ENCODE data around the gene CTNNA2. TPM values are rescaled to one million over a fixed set of nuclear protein-coding genes. Genes with fewer than 3 reads are reported as not detected.

Gene CTNNA2
- total RNA-seq, 2 donors from 2014 or later: not detected

DNA sequence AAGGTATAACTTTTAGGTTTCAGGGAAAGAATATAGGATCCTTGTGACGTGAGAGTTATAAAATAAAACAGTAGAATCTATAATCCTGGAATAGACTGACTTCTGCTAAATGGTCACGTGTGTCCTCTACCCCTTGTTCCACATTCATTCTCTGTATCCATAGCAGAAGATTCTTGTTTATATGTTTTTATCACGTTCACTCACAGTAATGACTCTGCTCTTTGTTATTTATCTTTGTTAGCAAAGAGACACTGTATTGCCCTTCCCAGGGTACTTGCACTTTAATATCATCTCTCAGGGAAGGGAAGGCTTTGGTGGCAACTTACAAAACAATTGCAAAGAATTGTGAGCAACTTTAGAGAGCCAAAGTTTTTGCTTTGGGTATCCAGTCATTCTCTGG, 997.9 kb downstream of the CTNNA2 start:
- intact Hi-C loops (cut with DNase I): no loop called here
- DNase-seq (ENCODE audit: low spot score): no peak

DNA sequence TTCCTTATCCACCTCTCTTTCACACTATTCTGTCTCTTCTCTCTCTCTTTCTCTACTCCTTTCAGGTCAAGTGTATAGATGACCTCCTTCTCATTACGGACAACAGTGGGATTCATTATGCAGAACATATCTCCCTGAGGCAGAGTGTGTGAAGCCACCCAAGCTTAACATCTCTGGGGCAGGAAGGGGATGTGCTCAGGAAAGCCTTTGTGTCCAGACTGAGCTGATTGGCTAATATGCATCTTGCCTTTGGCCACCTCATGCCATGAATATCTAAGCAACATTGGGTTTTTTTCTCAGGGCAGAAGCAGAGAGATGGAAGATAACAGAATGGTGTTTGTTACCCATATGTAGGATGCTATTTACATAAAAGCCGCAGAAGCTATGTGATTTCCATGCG, 1003.1 kb downstream of the CTNNA2 start:
- intact Hi-C loops (cut with DNase I): no loop called here

DNA sequence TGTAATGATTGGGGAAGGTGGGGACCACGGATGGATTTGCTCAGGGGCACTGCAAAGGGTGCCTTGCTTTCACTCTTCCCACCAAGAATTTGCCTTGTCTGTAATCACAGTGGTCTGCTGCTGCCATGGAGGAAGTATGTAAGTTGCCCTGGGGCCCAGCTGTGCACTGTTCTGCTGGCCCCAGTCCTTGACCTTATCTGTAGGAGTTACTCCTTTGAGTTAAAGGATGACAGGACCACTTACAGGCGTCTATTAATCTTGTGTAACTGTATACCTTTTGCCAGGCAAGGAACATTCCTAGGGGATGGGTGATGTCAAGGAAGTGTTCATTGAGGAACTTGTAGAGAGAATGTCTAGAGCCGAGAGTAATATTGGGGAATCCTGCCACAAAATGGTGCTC, 1004.5 kb downstream of the CTNNA2 start:
- no peak for DNase-seq (ENCODE audit: low spot score)
- intact Hi-C loops (cut with DNase I): no loop called here

More for the DNA sequence above, 1003.1 kb downstream of the CTNNA2 start:
- DNase-seq (ENCODE audit: low spot score): no peak

DNA sequence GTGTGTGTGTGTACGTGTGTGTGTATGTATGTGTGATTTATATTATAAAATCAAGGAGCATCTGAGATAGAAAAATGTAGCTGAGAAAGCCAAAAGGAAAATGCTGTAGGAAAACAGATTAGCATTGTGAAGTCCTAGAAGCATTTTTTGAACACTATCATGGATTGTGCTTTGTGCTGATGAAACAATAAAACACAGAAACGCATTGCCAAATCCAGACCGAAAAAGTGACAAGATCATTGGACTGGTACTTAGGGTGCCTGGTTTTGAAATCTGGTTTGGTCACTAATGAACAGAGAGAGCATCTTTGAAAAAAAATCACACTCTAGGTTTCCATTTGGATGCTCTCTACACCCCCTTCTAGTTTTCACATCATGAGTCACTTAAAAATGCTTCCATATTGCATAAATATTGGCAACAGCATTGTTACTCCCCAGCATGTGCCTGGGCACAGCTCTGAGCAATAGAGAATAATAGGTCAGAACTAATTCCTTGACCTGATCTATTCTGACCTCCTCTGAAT, 1006.3 kb downstream of the CTNNA2 start:
- intact Hi-C loops (cut with DNase I): no loop called here
- no peak for DNase-seq (ENCODE audit: low spot score)

DNA sequence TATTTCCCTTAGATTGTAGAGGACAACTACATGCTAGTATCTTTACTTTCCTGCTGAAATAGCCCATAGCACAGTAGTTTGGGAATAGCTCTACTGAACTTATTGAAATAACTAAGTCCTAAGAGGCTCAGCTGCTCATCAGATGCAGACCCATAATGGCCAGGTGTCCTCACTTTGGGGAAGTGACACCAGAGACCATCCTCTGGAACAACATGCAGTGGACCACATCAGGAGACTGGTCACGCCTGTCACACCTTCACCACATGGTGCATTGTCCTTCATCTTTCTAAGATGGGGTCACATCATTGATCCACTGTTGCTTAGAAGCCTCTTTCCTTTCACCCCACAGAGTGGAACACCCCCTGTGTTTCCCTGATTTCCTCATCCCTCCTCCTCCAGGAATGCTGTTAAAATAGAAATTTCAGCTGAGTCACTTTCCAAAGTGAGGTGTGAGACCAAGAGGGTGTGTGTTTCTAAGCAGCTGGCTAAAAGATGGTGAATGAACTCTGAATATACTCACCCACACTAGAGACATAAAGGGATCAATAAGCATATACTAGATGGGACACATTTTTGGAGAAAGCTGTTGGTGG, 1006.9 kb downstream of the CTNNA2 start:
- intact Hi-C loops (cut with DNase I): no loop called here
- DNase-seq (ENCODE audit: low spot score): no peak

DNA sequence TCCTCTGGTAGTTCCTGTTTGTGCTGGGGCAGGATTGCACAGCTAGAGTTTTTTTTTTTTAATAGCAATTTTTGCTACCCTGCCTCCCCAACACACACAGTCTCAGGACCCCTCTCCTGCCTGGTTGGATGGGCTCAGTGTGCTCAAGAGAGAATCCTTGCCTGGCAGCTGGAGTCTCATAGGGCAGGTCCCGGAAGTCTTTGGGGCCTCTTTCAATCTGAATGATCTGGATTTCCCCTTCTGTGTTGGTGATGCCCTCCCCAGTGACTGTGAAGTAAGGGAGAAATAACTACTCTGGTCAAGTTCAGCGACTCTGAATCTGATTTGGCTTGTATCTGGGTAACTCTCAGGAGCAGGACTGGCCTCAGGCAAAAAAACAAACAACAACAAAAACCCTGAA, 1012.3 kb downstream of the CTNNA2 start:
- DNase-seq (ENCODE audit: low spot score): no peak
- intact Hi-C loops (cut with DNase I): no loop called here

DNA sequence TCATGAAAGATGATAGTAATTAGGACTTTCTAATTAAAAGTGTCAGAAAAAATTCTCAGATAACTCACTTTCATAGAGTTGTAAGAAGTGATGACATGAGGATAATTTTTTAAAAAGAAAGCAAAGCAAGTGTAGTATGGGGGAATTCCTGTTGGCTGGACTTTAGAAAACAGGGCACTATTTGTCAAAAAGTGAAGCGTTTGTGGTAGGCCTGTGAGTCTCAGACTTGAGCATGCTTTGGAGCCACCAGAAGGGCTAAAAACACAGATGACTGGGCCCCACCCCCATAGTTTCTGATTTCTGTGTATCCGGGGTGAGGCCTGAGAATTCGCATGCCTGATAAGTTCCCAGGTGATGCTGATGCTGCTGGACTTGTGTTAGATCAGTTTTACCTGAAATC, 1014.3 kb downstream of the CTNNA2 start:
- no peak for DNase-seq (ENCODE audit: low spot score)
- intact Hi-C loops (cut with DNase I): no loop called here

DNA sequence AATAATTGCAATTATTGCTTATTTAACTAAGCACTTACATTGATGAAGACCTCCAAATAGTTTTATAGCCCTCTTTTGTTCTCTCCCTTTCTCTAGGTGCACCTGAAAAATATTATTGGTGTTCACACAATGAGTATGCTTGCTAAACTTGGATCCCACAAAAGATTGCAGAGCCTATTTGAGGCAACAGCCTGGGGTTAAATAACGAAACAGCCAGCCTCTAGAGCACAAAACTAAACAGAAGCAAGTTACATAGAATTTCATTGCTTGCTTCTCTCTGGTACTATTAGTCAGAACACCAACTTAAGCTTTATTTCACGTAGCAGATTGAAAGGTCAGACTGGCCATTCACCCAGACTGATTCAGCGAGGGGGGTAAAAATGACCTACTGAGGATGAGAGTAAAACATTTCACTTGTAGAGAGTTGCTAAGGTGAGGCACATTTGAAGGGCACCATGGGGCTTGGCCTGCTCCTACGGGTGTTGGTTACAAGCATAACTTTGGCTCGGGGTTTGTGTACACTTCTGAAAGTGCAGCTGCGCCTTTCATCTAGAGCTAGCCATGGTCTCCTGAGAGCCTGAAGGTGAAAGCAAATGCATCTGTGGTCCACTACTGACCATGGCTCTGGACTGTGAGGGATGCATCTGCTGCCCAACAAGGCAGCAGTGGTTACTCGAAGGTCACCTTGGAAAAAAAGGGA, 1016.8 kb downstream of the CTNNA2 start:
- intact Hi-C loops (cut with DNase I): no loop called here
- DNase-seq (ENCODE audit: low spot score): no peak

DNA sequence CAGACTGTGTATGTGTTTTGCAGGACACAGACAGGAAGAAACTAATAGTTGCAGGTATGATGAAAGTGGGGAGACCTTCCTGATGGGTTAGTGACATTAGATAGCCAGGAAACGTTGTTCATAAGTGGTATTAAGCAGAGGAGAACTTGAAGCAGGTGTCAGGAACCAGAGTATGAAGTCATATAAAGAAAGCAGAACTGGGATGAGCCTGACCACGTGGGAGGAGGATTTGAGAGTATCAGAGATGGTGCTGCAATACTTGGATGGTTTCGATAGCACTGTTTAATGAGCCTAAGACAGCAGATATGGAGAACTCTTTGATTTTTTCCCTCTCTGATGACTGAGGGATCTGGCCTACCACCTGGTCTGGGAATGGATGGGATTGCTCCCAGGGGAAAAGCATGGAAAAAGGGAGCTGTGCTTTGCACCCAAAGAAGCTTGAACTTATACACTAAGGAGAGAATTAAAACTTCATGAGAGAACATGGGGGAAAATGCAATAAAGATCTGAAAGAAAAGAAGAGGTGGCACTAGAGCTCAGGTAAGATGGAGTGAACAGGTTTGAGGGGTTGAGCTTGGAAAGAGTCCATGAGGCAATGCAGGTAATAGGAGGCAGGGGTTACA, 1017.7 kb downstream of the CTNNA2 start:
- intact Hi-C loops (cut with DNase I): no loop called here
- DNase-seq (ENCODE audit: low spot score): no peak

DNA sequence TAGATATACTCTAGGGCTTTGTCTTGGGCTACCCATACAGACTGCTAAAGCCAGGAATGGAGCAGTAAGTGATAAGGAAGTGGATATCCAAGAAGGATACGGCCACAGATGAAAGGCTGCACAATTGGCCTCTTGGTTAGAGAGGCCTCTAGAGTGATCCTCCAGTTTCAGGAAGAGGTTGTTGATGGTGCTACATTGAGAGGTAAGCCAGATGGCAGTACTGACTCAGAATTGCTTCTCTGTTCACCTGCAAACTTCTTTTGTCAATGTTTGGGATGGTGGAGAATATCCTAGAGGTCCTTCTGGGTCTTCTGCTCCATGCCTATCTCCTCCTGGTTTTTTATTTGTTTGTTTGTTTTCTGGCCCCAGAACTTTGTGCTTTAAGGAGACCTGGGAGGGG, 1018.5 kb downstream of the CTNNA2 start:
- intact Hi-C loops (cut with DNase I): no loop called here
- no peak for DNase-seq (ENCODE audit: low spot score)

DNA sequence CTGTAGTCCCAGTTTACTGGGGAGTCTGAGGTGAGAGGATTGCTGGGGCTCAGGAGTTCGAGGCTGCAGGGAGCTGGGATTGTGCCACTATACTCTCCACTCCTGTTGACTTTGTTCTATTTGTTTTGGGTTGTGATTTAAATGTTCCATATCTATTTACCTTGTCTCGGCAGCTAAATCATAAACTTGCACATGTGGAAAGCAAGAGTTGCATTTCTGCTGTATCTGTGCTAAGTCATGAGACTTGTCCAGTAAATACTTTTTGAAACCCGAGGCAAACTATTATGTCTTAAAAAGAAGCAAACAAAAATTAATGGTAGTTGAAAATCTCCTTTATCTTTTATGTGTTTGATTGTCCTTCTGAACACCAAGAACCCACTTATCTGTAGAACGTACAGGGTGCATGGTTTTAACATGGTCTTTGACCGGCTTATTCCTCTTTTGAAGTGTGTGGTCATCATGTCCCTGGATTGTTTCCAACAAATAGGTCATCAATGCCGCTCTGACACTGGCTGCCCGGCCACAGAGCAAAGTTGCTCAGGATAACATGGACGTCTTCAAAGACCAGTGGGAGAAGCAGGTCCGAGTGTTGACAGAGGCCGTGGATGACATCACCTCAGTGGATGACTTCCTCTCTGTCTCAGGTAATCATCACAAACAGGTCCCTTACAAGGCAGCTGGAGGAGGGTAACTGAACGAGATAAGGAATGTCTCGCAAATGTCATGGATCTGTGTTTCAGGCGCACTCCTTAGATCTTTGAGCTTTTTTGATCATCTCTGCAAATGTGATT, 1032.8 kb downstream of the CTNNA2 start:
- intact Hi-C loops (cut with DNase I): no loop called here
- DNase-seq (ENCODE audit: low spot score): no peak

DNA sequence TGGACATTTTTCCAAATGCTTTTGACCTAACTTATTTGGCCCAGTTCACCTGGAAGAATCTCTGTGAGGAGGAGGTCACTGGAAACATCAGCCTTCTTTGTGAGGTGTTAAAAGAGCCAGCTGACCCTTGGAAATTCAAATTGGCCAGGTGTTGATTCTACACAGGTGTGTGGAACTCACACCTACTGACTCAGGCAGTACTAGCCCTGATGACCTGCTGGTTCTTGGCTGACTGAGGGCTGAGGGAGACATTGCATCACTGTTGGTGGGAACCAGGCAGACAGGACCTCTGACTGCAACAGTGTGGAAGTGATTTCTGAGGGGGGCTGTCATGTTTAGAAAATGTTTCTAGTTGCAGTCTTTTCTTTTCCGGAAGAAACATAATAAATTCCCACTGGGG, 1033.9 kb downstream of the CTNNA2 start:
- no peak for DNase-seq (ENCODE audit: low spot score)
- intact Hi-C loops (cut with DNase I): no loop called here

DNA sequence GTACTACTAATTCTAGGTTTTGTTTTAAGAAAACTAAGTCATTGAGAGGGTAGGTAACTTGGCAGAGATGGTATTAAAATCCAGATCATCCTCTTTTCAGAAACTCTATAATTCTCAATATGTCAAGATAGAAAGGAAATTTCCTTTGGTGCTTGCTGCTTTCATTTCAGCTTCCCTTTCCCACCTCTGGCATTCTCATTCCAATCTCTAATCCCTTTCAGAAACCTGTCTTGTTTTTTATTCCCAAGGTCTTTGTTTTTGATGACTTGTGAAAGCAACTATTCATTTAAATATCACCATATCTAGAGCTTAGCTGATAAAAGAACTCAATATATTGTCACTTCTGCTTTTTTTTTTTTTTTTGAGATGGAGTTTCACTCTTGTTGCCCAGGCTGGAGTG, 1034.5 kb downstream of the CTNNA2 start:
- no peak for DNase-seq (ENCODE audit: low spot score)
- intact Hi-C loops (cut with DNase I): no loop called here

DNA sequence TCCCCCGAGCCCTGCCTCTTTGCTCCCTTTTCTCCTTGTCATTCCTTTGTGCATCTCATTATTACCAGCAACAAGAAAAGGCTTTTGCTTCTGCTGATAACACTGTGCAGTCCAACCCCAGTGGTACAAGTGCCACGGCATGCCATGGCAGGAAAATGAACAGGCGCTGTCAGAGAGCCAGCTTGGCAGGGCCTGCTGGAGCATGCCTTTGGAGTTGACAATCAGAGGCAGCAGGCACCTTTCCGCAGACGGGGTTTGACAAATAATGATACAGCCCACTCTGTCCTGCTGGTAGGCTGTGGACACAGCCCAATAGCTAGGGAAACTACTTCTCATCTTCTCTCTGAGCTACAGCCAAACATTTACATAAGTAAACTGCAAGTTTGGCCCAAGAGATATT, 1035.6 kb downstream of the CTNNA2 start:
- DNase-seq (ENCODE audit: low spot score): no peak
- intact Hi-C loops (cut with DNase I): no loop called here

DNA sequence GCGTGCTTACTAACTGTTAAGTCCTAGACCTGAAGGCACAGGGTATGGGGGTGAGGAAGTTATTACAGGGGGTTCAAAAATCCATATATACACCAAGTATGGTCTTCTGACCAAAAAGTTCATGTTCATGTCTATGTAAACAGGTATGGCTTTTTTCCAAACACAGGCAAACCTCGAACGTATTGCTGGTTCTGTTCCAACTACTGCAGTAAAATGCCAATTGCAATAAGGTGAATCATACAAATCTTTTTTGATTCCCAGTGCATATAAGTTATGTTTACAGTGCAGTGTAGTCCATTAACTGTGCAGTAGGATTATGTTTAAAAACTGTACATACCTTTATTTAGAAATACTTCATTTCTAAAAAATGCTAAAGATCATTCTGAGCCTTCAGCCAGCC, 1037.0 kb downstream of the CTNNA2 start:
- intact Hi-C loops (cut with DNase I): no loop called here
- DNase-seq (ENCODE audit: low spot score): no peak

DNA sequence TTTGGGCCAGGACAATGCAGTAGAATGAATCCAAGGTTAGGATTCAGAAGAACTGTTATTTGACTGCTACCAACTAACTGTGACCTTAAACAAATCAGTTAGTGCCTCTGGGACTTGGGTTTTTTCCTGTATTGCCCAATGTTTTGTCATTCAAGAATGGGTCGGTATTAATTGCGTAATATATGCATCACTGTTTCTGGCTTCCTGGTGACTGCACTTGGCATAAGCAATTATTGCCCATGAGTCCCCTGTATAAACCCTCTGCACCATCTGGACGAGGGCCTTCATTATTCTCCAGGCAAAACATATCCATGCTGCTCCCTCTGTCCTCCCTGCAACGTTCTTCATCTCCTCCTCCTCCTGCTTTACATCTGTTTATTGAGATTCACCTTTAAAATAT, 1047.5 kb downstream of the CTNNA2 start:
- intact Hi-C loops (cut with DNase I): no loop called here
- DNase-seq (ENCODE audit: low spot score): no peak

DNA sequence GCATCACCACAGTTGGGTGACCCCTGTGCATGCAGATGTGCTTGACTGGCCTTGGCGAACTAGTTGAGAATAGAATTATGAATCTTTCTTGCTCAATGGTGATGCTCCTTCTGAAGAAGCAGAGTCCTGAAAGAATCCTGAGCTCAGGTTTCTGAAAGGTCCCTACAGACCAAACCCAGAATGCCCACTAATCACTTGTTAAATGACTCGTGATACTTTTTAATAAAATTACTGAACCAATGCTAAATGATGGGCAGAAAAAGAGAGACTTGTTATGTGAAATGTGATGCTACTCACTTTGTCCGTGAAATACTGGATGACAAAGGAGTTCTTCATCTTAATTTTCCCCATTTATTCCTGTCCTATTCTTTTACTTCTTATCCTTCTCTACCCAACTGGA, 1055.2 kb downstream of the CTNNA2 start:
- DNase-seq (ENCODE audit: low spot score): no peak
- intact Hi-C loops (cut with DNase I): no loop called here

DNA sequence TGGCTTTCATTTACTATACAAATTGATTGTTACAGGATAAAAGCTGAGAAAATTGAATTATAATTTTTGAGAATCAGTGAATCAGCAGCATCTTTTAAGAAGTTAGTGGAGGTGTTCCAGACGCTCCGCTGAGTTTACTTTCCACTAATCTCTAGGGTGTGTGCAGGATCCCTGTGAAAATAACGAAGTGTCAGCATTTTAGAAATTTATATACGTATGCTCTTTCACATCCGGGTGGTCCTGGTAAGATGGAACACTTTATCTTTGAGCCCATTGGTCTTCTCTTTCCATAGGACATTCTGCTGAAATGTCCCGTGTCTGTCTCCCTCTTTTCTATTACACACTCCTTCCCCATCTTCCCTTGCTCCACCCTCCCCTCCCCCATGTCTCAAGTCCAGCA, 1060.3 kb downstream of the CTNNA2 start:
- intact Hi-C loops (cut with DNase I): no loop called here
- no peak for DNase-seq (ENCODE audit: low spot score)

DNA sequence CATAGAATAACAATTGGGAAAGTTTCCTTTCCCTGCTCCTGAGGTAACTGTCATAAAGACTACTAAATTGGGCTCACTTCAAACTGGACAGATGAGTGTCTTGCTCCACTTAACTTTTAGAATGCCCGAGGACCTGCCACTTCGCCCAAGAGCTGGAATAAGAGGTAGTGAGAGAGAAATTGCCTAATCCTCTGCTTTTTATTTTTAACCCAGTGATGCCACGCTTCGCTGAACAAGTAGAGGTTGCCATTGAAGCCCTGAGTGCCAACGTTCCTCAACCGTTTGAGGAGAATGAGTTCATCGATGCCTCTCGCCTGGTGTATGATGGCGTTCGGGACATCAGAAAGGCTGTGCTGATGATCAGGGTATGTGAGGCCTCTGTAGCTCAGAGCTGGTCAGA, 1061.1 kb downstream of the CTNNA2 start:
- DNase-seq (ENCODE audit: low spot score): no peak
- intact Hi-C loops (cut with DNase I): no loop called here

DNA sequence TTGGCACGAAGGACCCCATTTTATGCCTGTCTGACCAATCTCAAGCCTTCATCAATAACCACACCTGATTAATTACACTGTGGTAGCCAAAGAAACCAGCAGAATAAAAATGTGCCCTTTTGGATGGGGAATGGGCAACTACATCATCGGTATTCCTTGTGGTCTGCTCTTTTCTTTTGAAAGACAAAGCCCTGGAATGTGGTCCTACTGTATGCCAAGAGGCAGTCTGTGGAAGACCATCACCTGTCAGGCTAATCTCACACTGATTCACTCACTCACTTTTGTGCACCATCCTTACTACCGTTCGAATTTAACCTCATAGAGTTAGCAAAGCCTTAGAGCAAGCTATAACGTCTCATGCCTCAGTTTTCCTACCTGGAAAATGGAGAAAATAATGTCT, 1066.9 kb downstream of the CTNNA2 start:
- intact Hi-C loops (cut with DNase I): no loop called here

More for the DNA sequence above, 1066.9 kb downstream of the CTNNA2 start:
- DNase-seq (ENCODE audit: low spot score): no peak

All from posterior vena cava (tissue), 2 donors.